SHP77 treated with DMSO at 0.1 percent for 48 hours (cell line): ENCODE measurements around the gene CPD.
"Not testable (repeated sequence)": the region's sequence is repeated elsewhere in the genome, so short reads cannot be mapped to it uniquely, and the experiment has no call there.

ENCODE experiments used
- DNase-seq: peaks from one replicate; lab custom pipeline; 2025; lab: John Stamatoyannopoulos, UW

CPD gene

GRCh38 chr17:30388321-30389179, 9.8 kb downstream of the CPD start:
- no peak for DNase-seq

DNA sequence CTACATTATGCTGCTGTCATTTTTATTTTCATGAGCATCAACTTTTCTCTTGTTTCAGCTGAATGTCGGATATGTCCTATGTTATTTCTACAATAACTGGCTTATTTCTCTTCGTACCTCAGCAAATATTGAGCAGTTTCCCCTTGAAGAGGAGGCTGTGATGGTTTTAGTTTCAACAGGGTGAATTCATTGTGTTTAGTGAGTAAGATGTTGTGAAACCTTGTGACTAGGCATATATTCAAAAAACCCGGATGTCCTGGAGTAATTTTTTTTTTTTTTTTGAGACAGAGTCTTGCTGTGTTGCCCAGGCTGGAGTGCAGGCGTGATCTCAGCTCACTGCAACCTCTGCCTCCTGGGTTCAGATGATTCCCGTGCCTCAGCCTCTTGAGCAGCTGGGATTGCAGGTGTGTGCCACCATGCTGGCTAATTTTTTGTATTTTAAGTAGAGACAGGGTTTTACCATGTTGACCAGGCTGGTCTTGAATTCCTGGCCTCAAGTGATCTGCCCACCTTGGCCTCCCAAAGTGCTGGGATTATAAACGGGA, 11.1 kb downstream of the CPD start:
- no peak for DNase-seq

- DNase-seq = no peak
These were observed 12.8 kb downstream of the CPD start for GRCh38 chr17:30391534-30391933.

DNA sequence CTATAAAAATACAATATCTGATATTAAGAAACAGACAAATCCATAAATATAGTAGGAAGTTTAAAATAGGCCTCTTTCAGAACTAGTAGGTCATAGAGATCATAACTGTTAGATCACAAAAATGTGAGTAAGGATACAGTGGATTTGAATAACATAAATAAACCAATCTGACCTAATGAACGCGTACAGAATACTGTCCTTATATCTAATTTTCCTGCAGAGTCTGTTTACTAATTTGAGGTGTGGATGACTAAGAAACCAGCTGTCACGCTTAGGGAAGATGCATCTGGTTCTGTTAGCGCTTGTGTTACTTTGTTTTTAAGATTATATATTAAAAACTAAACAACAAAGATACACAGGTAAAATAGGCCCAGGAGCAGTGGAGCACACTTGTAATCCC, 14.8 kb downstream of the CPD start:
- no peak for DNase-seq

DNA sequence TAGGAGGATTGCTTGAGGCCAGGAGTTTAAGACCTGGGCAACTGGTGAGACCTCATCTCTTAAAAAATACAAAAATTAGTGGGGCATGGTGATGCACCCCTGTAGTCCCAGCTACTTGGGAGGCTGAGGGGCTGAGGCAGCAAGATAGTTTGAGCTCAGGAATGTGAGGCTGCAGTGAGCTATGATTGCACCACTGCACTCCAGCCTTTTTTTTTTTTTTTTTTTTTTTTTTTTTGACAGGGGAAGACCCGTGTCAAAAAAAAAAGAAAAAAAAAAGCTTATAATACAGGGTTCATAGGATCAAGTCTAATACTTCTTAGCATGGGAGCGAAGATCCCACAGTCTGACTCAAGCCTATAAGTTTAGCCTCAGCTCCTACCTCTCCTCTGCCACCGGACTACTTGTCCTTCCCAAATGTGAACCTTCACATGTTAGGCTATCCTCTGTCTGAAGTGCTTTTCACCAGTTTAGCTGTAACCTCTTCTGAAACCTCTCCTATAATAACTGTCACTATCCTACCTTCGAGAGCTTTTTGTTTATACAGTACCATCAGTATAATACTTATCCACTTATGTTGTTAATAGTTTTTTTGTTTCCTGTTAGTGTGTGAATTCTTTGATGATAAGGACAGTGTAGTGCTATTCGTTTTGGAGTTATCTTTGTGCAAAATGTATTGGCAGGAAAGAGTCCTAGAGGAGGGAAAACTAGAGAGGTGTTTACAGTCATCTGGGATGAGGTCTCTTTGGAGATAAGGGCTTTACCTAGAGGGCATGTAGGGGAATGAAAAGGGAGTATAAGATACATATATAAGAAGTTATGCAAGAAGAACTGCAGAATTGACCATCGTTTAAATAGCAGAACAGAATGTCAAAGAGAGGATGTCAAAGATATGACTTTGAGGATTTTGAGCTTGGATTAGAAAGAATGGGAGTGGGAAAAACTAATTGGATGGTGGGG, 15.5 kb downstream of the CPD start:
- no peak for DNase-seq

GRCh38 chr17:30395398-30396022, 16.8 kb downstream of the CPD start:
- DNase-seq = no peak

DNA sequence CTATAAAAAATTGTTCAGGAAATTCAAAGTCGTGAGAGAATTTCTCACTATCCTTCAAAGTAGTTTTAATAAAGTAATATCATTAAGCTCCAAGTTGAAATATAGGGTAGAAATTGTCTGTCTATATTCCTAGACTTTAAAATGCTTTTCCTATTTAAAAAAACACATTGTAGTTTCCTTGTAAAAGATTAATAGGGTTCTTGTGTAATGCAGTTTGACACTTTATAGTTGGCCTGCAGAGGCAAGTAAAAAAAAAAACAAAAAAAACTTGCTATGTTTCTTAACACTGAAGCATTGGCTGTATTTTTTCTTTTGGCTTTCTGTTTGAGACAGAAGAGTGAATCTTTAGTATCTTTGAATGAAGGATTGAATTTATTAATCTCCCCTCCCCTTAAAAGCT, 17.4 kb downstream of the CPD start:
- DNase-seq = no peak

GRCh38 chr17:30396612-30397011, 17.9 kb downstream of the CPD start:
- no peak for DNase-seq

GRCh38 chr17:30398328-30399041, 19.8 kb downstream of the CPD start:
- DNase-seq = no peak

DNA sequence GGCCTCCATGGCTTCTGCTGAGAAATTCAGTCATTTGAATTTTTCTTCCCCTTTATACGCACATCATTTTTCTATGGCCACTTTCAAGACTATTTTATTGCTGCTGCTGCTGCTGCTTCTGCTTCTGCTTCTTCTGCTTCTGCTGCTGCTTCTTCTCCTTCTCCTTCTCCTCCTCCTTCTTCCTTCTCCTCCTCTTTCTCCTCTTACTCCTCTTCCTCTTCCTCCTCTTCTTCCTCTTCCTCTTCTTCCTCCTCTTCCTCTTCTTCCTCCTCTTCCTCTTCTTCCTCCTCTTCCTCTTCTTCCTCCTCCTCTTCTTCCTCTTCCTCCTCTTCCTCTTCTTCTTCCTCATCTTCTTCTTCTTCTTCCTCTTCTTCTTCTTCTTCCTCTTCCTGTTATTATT, 22.4 kb downstream of the CPD start:
- no peak for DNase-seq

GRCh38 chr17:30405161-30405560, 26.4 kb downstream of the CPD start:
- DNase-seq = no peak

DNA sequence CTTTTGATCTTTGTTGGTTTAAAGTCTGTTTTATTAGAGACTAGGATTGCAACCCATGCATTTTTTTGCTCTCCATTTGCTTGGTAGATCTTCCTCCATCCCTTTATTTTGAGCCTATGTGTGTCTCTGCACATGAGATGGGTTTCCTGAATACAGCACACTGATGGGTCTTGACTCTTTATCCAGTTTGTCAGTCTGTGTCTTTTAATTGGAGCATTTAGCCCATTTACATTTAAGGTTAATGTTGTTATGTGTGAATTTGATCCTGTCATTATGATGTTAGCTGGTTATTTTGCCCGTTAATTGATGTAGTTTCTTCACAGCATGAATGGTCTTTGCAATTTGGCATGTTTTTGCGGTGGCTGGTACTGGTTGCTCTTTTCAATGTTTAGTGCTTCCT, 31.9 kb downstream of the CPD start:
- DNase-seq = not testable (repeated sequence)

- DNase-seq = not testable (repeated sequence)
These were observed 33.3 kb downstream of the CPD start for GRCh38 chr17:30412008-30412496.

- DNase-seq = no peak
These were observed 34.4 kb downstream of the CPD start for GRCh38 chr17:30413109-30413508.

DNA sequence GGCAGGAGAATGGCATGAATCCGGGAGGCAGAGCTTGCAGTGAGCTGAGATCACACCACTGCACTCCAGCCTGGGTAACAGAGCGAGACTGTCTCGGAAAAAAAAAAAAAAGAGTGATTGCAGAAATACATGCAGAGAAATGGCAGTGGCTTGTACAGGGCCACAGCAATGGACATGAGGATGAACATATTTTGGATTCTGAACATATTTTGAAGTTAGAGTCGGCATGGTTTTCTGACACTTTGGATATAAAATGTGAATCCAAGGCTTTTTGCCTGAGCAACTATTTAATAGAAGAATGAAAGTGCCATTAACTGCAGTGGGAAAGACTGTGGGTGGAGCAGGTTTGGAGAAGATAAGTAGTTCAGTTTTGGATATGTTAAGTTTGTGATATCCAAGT, 35.8 kb downstream of the CPD start:
- no peak for DNase-seq

DNA sequence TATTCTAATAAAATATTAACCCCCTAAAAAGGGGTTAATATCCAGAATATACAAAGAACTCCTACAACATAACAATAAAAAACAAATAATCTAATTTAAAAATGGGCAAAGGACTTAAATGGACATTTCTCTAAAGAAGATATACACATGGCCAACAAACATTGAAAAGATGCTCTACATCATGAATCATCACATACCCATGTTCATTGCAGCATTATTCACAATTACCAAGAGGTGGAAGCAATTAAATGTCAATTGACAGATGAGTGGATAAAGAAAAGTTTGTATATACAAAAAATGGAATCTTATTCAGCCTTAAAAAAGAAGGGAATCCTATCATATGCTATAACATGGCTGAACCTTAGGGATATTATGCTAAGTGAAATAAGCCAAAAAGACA, 36.8 kb downstream of the CPD start:
- DNase-seq = no peak

DNA sequence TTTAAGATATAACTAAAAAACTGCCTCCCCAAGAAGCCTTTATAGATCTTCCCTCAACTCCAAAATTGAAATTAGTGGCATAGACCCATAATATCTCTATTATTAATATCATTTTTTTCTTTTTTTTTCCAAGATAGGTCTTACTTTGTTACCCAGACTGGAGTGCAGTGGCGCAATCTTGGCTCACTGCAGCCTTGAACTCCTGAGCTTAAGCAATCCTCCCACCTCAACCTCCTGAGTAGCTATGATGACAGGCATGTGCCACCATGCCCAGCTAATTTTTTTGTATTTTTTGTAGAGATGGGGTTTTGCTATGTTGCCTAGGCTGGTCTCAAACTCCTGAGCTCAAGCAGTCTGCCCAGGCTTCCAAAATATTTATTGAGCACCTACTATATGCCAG, 39.3 kb downstream of the CPD start:
- DNase-seq = not testable (repeated sequence)

GRCh38 chr17:30421592-30421991, 42.9 kb downstream of the CPD start:
- no peak for DNase-seq

GRCh38 chr17:30422171-30422570, 43.4 kb downstream of the CPD start:
- no peak for DNase-seq

DNA sequence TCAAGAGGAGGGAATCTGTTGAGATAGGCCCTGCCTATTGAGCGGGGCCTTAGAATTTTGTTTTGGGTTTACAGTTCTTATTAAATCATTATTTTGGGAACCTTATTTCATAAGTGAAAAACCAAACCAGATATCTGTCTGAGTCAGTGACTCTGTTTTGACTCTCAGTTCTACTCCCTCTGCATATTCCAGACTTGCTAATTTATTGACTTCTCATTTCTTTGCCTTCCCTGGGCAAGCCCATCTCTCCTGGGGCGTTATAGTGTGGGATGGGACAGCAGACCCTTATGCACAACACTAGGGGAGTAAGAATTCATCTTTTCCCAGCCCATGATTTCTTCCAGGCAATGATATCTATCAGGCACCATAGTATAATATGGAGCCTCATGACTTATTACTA, 45.7 kb downstream of the CPD start:
- no peak for DNase-seq

DNA sequence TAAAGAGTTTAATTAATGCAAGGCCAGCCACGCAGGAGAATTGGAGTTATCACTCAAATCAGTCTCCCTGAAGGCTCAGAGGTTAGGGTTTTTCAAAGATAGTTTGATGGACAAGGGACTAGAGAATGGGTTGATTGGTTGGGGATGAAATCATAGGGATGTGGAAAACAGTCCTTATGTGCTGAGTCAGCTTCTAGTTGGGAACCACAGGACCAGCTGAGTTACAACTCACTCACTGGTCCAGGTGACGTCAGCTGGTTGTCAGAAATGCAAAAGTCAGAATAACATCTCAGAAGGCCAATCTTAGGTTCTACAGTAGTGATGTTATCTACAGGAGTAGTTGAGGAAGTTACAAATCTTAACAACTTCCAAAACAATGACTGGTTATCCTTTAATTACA, 47.6 kb downstream of the CPD start:
- no peak for DNase-seq
